ENCODE data around the gene NFIC.

NFIC gene

DNA sequence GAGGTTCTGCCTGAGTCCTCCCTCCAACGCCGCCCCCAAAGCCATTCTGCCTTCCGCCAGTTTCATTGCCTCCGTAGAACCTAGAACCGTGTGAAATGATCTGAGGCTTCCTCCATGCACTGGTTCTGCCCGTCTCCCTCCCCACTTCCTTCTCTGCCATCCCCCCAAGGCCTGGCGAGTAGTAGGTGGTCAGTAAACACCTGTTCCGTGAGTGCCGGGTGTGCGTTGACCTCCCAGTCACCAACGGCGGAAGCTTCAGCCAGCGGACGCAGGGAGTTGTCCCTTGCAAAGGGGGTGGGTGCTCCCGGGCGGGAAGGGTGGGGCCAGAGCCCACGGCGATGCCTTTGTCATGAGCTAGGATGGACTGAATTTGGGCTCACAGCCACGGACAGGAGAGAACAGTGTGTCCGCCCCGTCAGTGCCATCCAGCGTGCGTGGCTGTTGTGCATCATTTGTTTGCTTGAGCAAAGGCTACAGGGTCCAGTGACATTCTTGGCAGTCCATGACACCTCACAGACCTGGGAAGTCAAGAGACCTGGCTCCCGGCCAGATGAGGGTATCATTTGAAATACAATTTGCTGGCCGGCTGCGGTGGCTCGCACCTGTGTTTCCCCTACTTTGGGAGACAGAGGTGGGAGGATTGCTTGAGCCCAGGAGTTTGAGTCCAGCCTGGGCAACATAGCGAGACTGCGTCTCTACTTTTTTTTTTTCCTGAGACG, 43.1 kb downstream of the NFIC start:
- TF ChIP-seq YY1 (IDR thresholded peaks at IDR 0.05; ENCODE audit: low read depth) (no peak), FOXM1 (IDR thresholded peaks at IDR 0.05; ENCODE audit: borderline replicate concordance, low read depth) (no peak), RAD21 (IDR thresholded peaks at IDR 0.05; ENCODE audit: low read depth) (no peak), NFIC (IDR thresholded peaks at IDR 0.05) (no peak), EGR1 (IDR thresholded peaks at IDR 0.05) (no peak), TEAD4 (IDR thresholded peaks at IDR 0.05) (no peak), TCF12 (IDR thresholded peaks at IDR 0.05; ENCODE audit: low read depth) (no peak), TAF1 (IDR thresholded peaks at IDR 0.05; ENCODE audit: low read depth) (no peak)
- TF ChIP-seq, protein P1, sequence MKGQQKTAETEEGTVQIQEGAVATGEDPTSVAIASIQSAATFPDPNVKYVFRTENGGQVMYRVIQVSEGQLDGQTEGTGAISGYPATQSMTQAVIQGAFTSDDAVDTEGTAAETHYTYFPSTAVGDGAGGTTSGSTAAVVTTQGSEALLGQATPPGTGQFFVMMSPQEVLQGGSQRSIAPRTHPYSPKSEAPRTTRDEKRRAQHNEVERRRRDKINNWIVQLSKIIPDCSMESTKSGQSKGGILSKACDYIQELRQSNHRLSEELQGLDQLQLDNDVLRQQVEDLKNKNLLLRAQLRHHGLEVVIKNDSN (IDR thresholded peaks at IDR 0.05), result no peak
- TF ChIP-seq, protein P2, sequence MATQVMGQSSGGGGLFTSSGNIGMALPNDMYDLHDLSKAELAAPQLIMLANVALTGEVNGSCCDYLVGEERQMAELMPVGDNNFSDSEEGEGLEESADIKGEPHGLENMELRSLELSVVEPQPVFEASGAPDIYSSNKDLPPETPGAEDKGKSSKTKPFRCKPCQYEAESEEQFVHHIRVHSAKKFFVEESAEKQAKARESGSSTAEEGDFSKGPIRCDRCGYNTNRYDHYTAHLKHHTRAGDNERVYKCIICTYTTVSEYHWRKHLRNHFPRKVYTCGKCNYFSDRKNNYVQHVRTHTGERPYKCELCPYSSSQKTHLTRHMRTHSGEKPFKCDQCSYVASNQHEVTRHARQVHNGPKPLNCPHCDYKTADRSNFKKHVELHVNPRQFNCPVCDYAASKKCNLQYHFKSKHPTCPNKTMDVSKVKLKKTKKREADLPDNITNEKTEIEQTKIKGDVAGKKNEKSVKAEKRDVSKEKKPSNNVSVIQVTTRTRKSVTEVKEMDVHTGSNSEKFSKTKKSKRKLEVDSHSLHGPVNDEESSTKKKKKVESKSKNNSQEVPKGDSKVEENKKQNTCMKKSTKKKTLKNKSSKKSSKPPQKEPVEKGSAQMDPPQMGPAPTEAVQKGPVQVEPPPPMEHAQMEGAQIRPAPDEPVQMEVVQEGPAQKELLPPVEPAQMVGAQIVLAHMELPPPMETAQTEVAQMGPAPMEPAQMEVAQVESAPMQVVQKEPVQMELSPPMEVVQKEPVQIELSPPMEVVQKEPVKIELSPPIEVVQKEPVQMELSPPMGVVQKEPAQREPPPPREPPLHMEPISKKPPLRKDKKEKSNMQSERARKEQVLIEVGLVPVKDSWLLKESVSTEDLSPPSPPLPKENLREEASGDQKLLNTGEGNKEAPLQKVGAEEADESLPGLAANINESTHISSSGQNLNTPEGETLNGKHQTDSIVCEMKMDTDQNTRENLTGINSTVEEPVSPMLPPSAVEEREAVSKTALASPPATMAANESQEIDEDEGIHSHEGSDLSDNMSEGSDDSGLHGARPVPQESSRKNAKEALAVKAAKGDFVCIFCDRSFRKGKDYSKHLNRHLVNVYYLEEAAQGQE (IDR thresholded peaks at IDR 0.05; ENCODE audit: low read depth), result no peak

DNA sequence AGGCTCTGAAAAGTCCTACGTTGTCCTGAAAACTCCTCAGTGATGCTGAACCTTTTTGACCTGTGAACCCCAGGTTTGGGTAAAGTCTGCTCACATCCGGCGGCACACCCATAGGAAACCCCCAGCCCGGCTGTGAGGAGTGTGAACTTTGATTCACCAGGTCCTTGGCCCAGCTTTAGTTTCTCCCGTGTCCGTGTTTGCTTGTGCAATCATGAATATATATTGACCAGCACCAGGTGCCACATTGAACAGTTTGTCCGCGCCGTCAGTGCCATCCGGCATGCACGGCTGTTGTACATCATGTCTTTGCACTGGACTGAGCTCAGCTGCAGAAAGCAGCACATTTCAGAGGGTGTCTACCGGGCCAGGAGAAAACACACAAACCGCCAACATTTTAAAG, 45.3 kb downstream of the NFIC start:
- TF ChIP-seq TAF1 (IDR thresholded peaks at IDR 0.05; ENCODE audit: low read depth) (no peak), ZBTB7A (IDR thresholded peaks at IDR 0.05; ENCODE audit: low read depth) (no peak), TCF12 (IDR thresholded peaks at IDR 0.05; ENCODE audit: low read depth) (no peak), FOXM1 (IDR thresholded peaks at IDR 0.05; ENCODE audit: borderline replicate concordance, low read depth) (no peak), NFIC (IDR thresholded peaks at IDR 0.05) (no peak), EGR1 (IDR thresholded peaks at IDR 0.05) (no peak), CREB1 (IDR thresholded peaks at IDR 0.05; ENCODE audit: low read depth) (no peak), RAD21 (IDR thresholded peaks at IDR 0.05; ENCODE audit: low read depth) (no peak), CEBPB (IDR thresholded peaks at IDR 0.05) (no peak), TEAD4 (IDR thresholded peaks at IDR 0.05) (no peak), YY1 (IDR thresholded peaks at IDR 0.05; ENCODE audit: low read depth) (no peak), EP300 (IDR thresholded peaks at IDR 0.05; ENCODE audit: borderline replicate concordance) (no peak)
- TF ChIP-seq, protein P3, sequence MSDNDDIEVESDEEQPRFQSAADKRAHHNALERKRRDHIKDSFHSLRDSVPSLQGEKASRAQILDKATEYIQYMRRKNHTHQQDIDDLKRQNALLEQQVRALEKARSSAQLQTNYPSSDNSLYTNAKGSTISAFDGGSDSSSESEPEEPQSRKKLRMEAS (IDR thresholded peaks at IDR 0.05), result no peak
- TF ChIP-seq, protein P1 (IDR thresholded peaks at IDR 0.05), result no peak
- TF ChIP-seq, protein P2 (IDR thresholded peaks at IDR 0.05; ENCODE audit: low read depth), result no peak

DNA sequence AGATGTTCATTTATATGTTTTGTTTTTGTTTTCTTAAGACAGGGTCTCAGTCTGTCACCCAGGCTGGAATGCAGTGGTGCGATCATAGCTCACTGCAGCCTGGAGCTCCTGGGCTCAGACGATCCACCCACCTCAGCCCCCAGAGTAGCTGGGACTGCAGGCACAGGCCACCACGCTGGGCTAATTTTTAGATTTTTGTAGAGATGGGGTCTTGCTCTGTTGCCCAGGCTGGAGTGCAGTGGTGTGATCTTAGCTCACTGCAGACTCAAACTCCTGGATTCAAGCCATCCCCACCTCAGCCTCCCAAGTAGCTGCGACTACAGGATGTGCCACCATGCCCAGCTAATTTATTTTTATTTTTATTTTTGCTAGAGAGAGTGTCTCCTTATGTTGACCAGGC, 45.7 kb downstream of the NFIC start:
- no peak for TF ChIP-seq CREB1 (IDR thresholded peaks at IDR 0.05; ENCODE audit: low read depth)

DNA sequence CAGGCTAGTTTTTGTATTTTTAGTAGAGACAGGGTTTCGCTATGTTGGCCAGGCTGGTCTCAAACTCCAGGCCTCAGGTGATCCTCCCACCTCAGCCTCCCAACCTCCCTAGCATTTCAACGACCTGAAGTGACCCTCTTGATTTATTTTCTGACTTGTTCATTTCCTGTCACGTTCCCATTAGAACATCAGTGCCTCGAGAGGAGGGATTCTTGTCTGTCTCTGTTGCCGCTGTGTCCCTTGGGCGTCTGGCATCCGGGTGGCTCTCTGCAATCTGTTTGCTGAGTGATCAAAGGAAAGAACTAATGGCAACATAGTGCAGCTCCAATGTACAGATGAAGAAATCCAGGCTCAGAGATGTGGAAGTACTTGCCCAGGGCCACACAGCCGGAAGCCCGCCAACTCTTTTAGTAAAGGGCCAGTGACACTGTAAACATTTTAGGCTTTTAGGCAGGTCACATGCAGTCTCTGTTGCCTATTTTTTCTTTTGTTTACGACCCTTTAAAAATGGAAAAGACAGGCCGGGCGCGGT, 47.5 kb downstream of the NFIC start:
- TF ChIP-seq RAD21 (IDR thresholded peaks at IDR 0.05; ENCODE audit: low read depth), result no peak
- no peak for TF ChIP-seq FOXM1 (IDR thresholded peaks at IDR 0.05; ENCODE audit: borderline replicate concordance, low read depth)
- no peak for TF ChIP-seq NFIC (IDR thresholded peaks at IDR 0.05)
- TF ChIP-seq, protein P2 (IDR thresholded peaks at IDR 0.05; ENCODE audit: low read depth), result no peak
- no peak for TF ChIP-seq EGR1 (IDR thresholded peaks at IDR 0.05)
- TF ChIP-seq YY1 (IDR thresholded peaks at IDR 0.05; ENCODE audit: low read depth), result no peak
- TF ChIP-seq CREB1 (IDR thresholded peaks at IDR 0.05; ENCODE audit: low read depth), result no peak
- no peak for TF ChIP-seq CEBPB (IDR thresholded peaks at IDR 0.05)
- TF ChIP-seq TAF1 (IDR thresholded peaks at IDR 0.05; ENCODE audit: low read depth), result no peak
- TF ChIP-seq TCF12 (IDR thresholded peaks at IDR 0.05; ENCODE audit: low read depth), result no peak
- no peak for TF ChIP-seq EP300 (IDR thresholded peaks at IDR 0.05; ENCODE audit: borderline replicate concordance)
- TF ChIP-seq, protein P3 (IDR thresholded peaks at IDR 0.05), result no peak
- TF ChIP-seq, protein P1 (IDR thresholded peaks at IDR 0.05), result no peak
- no peak for TF ChIP-seq TEAD4 (IDR thresholded peaks at IDR 0.05)
- TF ChIP-seq ZBTB7A (IDR thresholded peaks at IDR 0.05; ENCODE audit: low read depth), result no peak

Measured in Ishikawa (cell line).